ENCODE results near the gene CCR5AS.
A peak's percentile ranks its signal among the peaks of the same experiment; 100 is the strongest.

Gene CCR5AS

DNA sequence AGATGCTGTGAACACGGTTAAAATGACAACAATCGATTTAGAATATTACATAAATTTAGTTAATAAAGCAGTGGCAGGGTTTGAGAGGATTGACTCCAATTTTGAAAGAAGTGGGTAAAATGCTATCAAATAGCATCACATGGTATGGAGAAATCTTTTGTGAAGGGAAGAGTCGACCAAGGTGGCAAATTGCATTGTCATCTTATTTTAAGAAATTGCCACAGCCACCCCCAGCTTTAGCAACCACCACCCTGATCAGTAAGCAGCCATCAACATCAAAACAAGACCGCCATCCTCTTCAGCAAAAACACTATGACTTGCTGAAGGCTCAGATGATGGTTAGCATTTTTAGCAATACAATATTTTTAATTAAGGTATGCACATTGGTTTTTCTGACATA is 41.8 kb downstream of the CCR5AS start:
- H3K27me3 ChIP-seq (replicated peaks; ENCODE audit: control insufficient read depth, insufficient read depth, low read length): peaks cover 7% of the 10 kb centered on the region

DNA sequence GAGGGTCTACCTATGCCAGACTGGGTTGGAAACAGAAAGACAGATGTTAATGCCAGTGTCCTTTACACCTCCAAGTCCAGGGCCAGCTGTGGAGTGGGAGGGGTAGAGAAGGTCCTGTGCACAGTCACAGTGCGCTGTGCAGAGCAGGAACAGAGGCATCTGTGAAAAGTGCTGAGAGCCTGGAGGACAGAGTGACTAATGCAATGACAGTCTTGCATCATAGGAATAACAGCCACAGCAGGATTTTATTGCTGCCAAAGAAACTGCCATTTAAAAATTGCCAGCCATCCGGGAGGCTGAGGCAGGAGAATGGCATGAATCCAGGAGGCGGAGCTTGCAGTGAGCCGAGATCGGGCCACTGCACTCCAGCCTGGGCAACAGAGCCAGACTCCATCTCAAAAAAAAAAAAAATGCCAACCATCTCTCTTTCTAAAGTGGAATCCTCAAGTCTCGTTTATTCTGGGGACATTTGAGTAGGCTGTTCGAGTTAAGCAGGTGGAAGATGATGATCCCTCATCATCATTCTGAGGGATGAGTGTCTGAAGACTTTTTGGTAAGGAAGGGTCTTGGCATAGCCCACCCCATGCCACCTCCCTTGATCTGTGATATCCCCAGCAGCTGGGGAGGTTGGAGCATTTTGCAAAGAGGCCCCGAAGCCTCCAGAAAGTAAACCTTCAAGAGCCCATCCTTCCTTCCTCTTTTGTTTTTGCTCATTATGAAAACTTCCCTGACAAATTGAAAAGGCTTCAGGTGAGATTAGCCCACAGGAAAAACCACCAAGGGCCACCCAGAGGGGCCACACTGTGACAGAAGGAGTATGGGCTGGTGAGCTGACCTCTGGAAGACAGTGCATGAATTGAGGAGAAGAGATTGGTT is 45.2 kb downstream of the CCR5AS start:
- Histone ChIP-seq H3K27me3 (replicated peaks; ENCODE audit: control insufficient read depth, insufficient read depth, low read length) (peaks cover 11% of the 10 kb centered on the region), H3K4me1 (ENCODE audit: control insufficient read depth, insufficient read depth, low read length) (peaks cover 7% of the 10 kb centered on the region), H3K36me3 (ENCODE audit: control insufficient read depth, insufficient read depth, low read length, severe bottlenecking) (no peaks in the 10 kb centered on the region), H3K4me3 (ENCODE audit: low read length) (no peak overlapping the region), H3K9me3 (ENCODE audit: control insufficient read depth, low read length) (no peaks in the 10 kb centered on the region), H3K9ac (ENCODE audit: low read length) (no peak overlapping the region)
- DNase-seq (ENCODE audit: low read depth): peak; percentile 3

More for the DNA sequence above, 41.8 kb downstream of the CCR5AS start:
- Histone ChIP-seq H3K9me3 (ENCODE audit: control insufficient read depth, low read length) (no peaks in the 10 kb centered on the region), H3K9ac (ENCODE audit: low read length) (no peak overlapping the region), H3K4me3 (ENCODE audit: low read length) (no peak overlapping the region), H3K4me1 (ENCODE audit: control insufficient read depth, insufficient read depth, low read length) (peaks cover 7% of the 10 kb centered on the region), H3K36me3 (ENCODE audit: control insufficient read depth, insufficient read depth, low read length, severe bottlenecking) (no peaks in the 10 kb centered on the region)
- DNase-seq (ENCODE audit: low read depth): no peak

DNA sequence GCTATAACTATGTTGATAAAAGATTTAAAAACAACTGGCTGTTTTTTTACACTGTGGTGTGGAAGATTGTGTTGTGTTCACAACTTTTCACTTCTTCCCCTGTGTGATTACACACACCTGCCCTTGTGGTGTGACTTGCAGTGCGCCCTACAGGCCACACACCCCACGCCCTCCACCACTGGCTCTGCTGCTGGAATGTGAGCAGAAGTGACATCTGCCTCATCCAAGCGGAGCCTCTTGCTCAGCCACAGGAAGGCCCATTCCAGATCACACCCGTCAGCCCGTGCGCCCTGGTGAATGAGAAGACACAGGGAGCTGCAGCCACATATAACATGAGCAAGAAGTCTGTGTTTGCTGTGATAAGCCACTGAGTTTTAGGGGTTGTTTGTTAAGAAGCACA is 46.0 kb downstream of the CCR5AS start:
- H3K27me3 ChIP-seq (replicated peaks; ENCODE audit: control insufficient read depth, insufficient read depth, low read length): peaks cover 16% of the 10 kb centered on the region
- no peak overlapping the region for H3K9ac ChIP-seq (ENCODE audit: low read length)
- no peaks in the 10 kb centered on the region for H3K9me3 ChIP-seq (ENCODE audit: control insufficient read depth, low read length)
- peaks cover 7% of the 10 kb centered on the region for H3K4me1 ChIP-seq (ENCODE audit: control insufficient read depth, insufficient read depth, low read length)
- no peak overlapping the region for H3K4me3 ChIP-seq (ENCODE audit: low read length)
- no peak for DNase-seq (ENCODE audit: low read depth)
- no peaks in the 10 kb centered on the region for H3K36me3 ChIP-seq (ENCODE audit: control insufficient read depth, insufficient read depth, low read length, severe bottlenecking)

DNA sequence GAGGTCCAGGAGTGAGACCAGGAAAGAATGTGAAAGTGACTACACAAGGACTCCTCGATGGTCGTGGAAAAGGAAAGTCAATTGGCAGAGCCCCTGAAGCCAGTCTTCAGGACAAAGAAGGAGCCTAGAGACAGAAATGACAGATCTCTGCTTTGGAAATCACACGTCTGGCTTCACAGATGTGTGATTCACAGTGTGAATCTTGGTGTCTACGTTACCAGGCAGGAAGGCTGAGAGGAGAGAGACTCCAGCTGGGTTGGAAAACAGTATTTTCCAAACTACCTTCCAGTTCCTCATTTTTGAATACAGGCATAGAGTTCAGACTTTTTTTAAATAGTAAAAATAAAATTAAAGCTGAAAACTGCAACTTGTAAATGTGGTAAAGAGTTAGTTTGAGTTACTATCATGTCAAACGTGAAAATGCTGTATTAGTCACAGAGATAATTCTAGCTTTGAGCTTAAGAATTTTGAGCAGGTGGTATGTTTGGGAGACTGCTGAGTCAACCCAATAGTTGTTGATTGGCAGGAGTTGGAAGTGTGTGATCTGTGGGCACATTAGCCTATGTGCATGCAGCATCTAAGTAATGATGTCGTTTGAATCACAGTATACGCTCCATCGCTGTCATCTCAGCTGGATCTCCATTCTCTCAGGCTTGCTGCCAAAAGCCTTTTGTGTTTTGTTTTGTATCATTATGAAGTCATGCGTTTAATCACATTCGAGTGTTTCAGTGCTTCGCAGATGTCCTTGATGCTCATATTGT is 47.0 kb downstream of the CCR5AS start:
- Histone ChIP-seq H3K27me3 (replicated peaks; ENCODE audit: control insufficient read depth, insufficient read depth, low read length) (peaks cover 26% of the 10 kb centered on the region), H3K9ac (ENCODE audit: low read length) (no peak overlapping the region), H3K4me3 (ENCODE audit: low read length) (no peak overlapping the region), H3K4me1 (ENCODE audit: control insufficient read depth, insufficient read depth, low read length) (peaks cover 7% of the 10 kb centered on the region), H3K36me3 (ENCODE audit: control insufficient read depth, insufficient read depth, low read length, severe bottlenecking) (no peaks in the 10 kb centered on the region), H3K9me3 (ENCODE audit: control insufficient read depth, low read length) (no peaks in the 10 kb centered on the region)
- DNase-seq (ENCODE audit: low read depth): peak; percentile 7

DNA sequence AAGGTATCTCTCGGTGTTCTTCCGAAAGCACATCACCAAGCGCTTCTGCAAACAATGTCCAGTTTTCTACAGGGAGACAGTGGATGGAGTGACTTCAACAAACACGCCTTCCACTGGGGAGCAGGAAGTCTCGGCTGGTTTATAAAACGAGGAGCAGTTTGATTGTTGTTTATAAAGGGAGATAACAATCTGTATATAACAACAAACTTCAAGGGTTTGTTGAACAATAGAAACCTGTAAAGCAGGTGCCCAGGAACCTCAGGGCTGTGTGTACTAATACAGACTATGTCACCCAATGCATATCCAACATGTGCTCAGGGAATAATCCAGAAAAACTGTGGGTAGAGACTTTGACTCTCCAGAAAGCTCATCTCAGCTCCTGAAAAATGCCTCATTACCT is 48.4 kb downstream of the CCR5AS start:
- peaks cover 39% of the 10 kb centered on the region for H3K27me3 ChIP-seq (replicated peaks; ENCODE audit: control insufficient read depth, insufficient read depth, low read length)
- H3K4me1 ChIP-seq (ENCODE audit: control insufficient read depth, insufficient read depth, low read length): peaks cover 7% of the 10 kb centered on the region
- H3K9me3 ChIP-seq (ENCODE audit: control insufficient read depth, low read length): no peaks in the 10 kb centered on the region
- no peaks in the 10 kb centered on the region for H3K36me3 ChIP-seq (ENCODE audit: control insufficient read depth, insufficient read depth, low read length, severe bottlenecking)
- H3K9ac ChIP-seq (ENCODE audit: low read length): no peak overlapping the region
- H3K4me3 ChIP-seq (ENCODE audit: low read length): no peak overlapping the region
- DNase-seq (ENCODE audit: low read depth): no peak

DNA sequence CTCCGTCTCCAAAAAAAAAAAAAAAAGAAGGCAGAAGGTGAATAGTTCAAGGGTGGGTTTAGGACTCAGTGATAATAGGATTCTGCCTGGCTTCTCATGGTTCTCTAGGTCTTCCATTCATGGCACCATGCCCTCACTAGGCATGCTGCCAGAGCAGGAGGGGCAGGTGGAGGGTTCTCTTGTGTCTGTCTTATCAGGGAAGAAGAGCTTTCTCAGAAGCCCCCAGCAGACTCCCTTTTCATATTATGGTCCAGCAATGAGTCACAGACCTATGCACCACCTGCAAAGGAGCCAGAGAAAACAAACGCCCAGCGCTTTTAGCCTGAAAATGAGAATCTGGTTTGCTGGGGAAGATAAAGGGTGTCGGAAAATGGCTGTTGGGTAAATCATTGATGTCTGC is 50.0 kb downstream of the CCR5AS start:
- H3K27me3 ChIP-seq (replicated peaks; ENCODE audit: control insufficient read depth, insufficient read depth, low read length): peaks cover 49% of the 10 kb centered on the region
- no peaks in the 10 kb centered on the region for H3K36me3 ChIP-seq (ENCODE audit: control insufficient read depth, insufficient read depth, low read length, severe bottlenecking)
- peaks cover 7% of the 10 kb centered on the region for H3K4me1 ChIP-seq (ENCODE audit: control insufficient read depth, insufficient read depth, low read length)
- no peak overlapping the region for H3K4me3 ChIP-seq (ENCODE audit: low read length)
- no peak for DNase-seq (ENCODE audit: low read depth)
- no peaks in the 10 kb centered on the region for H3K9me3 ChIP-seq (ENCODE audit: control insufficient read depth, low read length)
- no peak overlapping the region for H3K9ac ChIP-seq (ENCODE audit: low read length)

DNA sequence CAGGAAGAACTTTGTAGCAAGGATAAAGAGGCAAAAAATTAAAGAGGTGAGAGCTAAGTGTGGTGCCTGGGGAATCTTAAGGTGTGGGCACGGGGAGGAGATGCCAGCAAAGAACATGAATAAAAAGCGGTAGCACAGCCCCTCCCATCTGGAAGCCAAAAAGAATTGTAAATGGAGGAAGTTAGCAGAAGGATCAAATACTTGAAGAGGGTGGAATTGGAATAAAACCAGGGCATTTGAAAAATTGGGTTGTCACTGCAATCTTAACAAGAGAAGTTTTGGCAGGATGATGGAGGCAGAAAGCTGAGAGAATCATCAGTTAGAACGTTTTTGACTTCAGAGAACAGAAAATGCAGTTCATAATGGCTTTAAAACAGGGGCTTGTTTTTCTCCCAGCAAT is 50.6 kb downstream of the CCR5AS start:
- Histone ChIP-seq H3K36me3 (ENCODE audit: control insufficient read depth, insufficient read depth, low read length, severe bottlenecking) (no peaks in the 10 kb centered on the region), H3K4me3 (ENCODE audit: low read length) (no peak overlapping the region), H3K4me1 (ENCODE audit: control insufficient read depth, insufficient read depth, low read length) (peaks cover 4% of the 10 kb centered on the region), H3K27me3 (replicated peaks; ENCODE audit: control insufficient read depth, insufficient read depth, low read length) (peaks cover 54% of the 10 kb centered on the region), H3K9ac (ENCODE audit: low read length) (no peak overlapping the region), H3K9me3 (ENCODE audit: control insufficient read depth, low read length) (no peaks in the 10 kb centered on the region)
- DNase-seq (ENCODE audit: low read depth): no peak

DNA sequence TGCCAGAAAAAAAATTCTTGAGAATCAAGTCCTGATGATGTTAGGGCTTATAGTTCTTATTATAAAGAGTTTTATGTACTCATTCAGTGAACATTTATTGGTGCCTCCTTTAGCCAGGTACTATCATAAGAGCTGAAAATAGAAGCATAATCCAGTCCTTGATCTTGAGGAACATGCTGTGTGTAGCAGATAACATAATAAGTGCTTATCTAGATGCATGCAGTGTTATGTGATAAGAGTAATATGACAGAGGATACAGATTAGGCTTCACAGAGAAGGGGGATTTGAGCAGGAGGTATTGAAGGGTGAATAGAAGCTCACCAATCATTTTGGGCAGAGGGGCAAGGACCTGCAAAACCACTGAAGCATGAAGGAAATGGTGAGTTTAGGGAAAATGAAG is 51.9 kb downstream of the CCR5AS start:
- H3K4me1 ChIP-seq (ENCODE audit: control insufficient read depth, insufficient read depth, low read length): no peaks in the 10 kb centered on the region
- no peaks in the 10 kb centered on the region for H3K9me3 ChIP-seq (ENCODE audit: control insufficient read depth, low read length)
- H3K36me3 ChIP-seq (ENCODE audit: control insufficient read depth, insufficient read depth, low read length, severe bottlenecking): no peaks in the 10 kb centered on the region
- no peak overlapping the region for H3K9ac ChIP-seq (ENCODE audit: low read length)
- DNase-seq (ENCODE audit: low read depth): no peak
- H3K4me3 ChIP-seq (ENCODE audit: low read length): no peak overlapping the region
- peaks cover 67% of the 10 kb centered on the region for H3K27me3 ChIP-seq (replicated peaks; ENCODE audit: control insufficient read depth, insufficient read depth, low read length)

DNA sequence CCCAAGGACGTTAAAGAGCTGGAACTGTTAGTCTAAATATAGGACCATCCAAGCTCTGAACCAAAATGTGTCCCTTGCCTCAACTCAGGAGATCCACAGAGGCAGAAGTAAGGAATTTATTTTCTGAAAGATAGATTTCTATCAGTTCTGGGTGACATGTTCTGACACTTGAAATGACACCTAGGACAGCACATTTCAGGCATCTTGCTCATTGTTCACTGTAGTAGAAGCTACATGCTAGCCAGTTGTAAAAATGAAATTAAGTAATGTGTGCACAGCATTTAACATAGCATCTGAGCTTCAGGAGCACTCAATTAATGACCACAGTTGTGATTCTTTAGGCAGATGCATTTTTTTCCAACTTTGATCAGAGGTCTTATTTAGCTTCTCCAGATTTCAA is 52.4 kb downstream of the CCR5AS start:
- Histone ChIP-seq H3K4me1 (ENCODE audit: control insufficient read depth, insufficient read depth, low read length) (no peaks in the 10 kb centered on the region), H3K9me3 (ENCODE audit: control insufficient read depth, low read length) (no peaks in the 10 kb centered on the region), H3K9ac (ENCODE audit: low read length) (no peak overlapping the region), H3K36me3 (ENCODE audit: control insufficient read depth, insufficient read depth, low read length, severe bottlenecking) (no peaks in the 10 kb centered on the region), H3K4me3 (ENCODE audit: low read length) (no peak overlapping the region), H3K27me3 (replicated peaks; ENCODE audit: control insufficient read depth, insufficient read depth, low read length) (peaks cover 72% of the 10 kb centered on the region)
- DNase-seq (ENCODE audit: low read depth): no peak

DNA sequence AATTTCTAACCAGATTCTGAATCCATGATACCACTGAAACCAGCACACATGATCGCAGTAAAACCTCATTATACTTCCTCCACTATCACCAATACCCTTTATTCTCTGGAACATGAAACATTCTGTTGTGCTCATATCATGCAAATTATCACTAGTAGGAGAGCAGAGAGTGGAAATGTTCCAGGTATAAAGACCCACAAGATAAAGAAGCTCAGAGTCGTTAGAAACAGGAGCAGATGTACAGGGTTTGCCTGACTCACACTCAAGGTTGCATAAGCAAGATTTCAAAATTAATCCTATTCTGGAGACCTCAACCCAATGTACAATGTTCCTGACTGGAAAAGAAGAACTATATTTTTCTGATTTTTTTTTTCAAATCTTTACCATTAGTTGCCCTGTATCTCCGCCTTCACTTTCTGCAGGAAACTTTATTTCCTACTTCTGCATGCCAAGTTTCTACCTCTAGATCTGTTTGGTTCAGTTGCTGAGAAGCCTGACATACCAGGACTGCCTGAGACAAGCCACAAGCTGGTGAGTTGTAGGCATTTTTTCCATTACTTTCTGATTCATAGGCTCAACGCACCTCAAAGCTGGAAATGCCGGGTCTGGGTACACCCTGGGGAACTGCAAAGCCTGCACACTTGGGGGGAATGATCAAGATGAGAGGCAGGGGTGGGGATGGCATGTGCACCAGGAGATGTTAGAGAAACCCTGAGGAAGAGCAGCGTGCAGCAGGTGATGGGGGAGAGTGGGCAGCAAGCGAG is 53.0 kb downstream of the CCR5AS start, which contains the start of gene CCR2:
CCR2 (plus strand) TSS at position 465 of the 764 bp plus-strand sequence. CDS start 3,417 bp downstream, outside the sequence.
- Histone ChIP-seq H3K9ac (ENCODE audit: low read length) (no peak within 1 kb of the TSS), H3K36me3 (ENCODE audit: control insufficient read depth, insufficient read depth, low read length, severe bottlenecking) (no peaks in the 10 kb centered on the region), H3K4me1 (ENCODE audit: control insufficient read depth, insufficient read depth, low read length) (no peaks in the 10 kb centered on the region), H3K4me3 (ENCODE audit: low read length) (no peak within 1 kb of the TSS), H3K27me3 (replicated peaks; ENCODE audit: control insufficient read depth, insufficient read depth, low read length) (peaks cover 78% of the 10 kb centered on the region), H3K9me3 (ENCODE audit: control insufficient read depth, low read length) (no peaks in the 10 kb centered on the region)
- DNase-seq (ENCODE audit: low read depth): peak; percentile 6

DNA sequence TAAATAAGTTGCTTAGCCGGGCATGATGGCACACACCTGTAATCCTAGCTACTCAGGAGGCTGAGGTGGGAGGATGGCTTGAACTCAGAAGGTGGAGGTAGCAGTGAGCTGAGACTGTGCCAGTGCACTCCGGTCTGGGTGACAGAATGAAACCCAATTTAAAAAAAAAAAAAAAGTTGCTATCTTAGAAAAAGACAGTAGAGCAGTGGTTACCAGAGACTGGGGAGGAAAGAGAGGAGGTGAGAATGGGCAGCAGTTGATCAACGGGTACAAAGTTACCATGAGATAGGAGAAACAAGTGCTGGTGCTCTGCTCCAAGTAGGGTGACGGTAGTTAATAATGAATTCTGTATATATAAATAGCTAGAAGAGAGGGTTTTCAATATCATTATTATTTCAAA is 53.8 kb downstream of the CCR5AS start:
- Histone ChIP-seq H3K27me3 (replicated peaks; ENCODE audit: control insufficient read depth, insufficient read depth, low read length) (peaks cover 77% of the 10 kb centered on the region), H3K36me3 (ENCODE audit: control insufficient read depth, insufficient read depth, low read length, severe bottlenecking) (no peaks in the 10 kb centered on the region), H3K4me1 (ENCODE audit: control insufficient read depth, insufficient read depth, low read length) (no peaks in the 10 kb centered on the region), H3K9me3 (ENCODE audit: control insufficient read depth, low read length) (no peaks in the 10 kb centered on the region), H3K9ac (ENCODE audit: low read length) (no peak overlapping the region), H3K4me3 (ENCODE audit: low read length) (no peak overlapping the region)
- DNase-seq (ENCODE audit: low read depth): no peak
